GM19438 (cell line): Measurements from ENCODE around the gene CSRP2.

ENCODE experiments used
- ATAC-seq: cut with Tn5 transposase; IDR thresholded peaks from one replicate; pipeline ENCODE4 v1.9.1; 2021; ENCODE audit warnings: low read depth; ENCODE audit not compliant: unreplicated experiment

The CSRP2 gene

GRCh38 chr12:76895796-76896195 is 17.0 kb upstream of the CSRP2 start:
- no peak for ATAC-seq

GRCh38 chr12:76891609-76892008 is 12.8 kb upstream of the CSRP2 start:
- ATAC-seq = no peak

GRCh38 chr12:76890151-76891143 is 11.6 kb upstream of the CSRP2 start:
- ATAC-seq = no peak

GRCh38 chr12:76888775-76889174 is 10.0 kb upstream of the CSRP2 start:
- no peak for ATAC-seq

GRCh38 chr12:76883811-76884210 is 5.0 kb upstream of the CSRP2 start:
- ATAC-seq = no peak

GRCh38 chr12:76883151-76883550 is 4.3 kb upstream of the CSRP2 start:
- ATAC-seq = no peak

- no peak for ATAC-seq
Measured at GRCh38 chr12:76882367-76882766, 3.5 kb upstream of the CSRP2 start.

- ATAC-seq = no peak
Measured at GRCh38 chr12:76881142-76881541, 2.3 kb upstream of the CSRP2 start.

GRCh38 chr12:76880519-76881023 is 1.8 kb upstream of the CSRP2 start:
- no peak for ATAC-seq

- ATAC-seq = no peak
Measured at GRCh38 chr12:76879710-76880518, 1.1 kb upstream of the CSRP2 start.

GRCh38 chr12:76878099-76878898 is 520 bp downstream of the CSRP2 start:
- ATAC-seq = peak; percentile 44

GRCh38 chr12:76876696-76877229 is 2.1 kb downstream of the CSRP2 start:
- ATAC-seq = no peak

GRCh38 chr12:76874491-76875190 is 4.2 kb downstream of the CSRP2 start:
- no peak for ATAC-seq

- no peak for ATAC-seq
Measured at GRCh38 chr12:76874027-76874426, 4.8 kb downstream of the CSRP2 start.

- no peak for ATAC-seq
Measured at GRCh38 chr12:76872415-76872814, 6.4 kb downstream of the CSRP2 start.

GRCh38 chr12:76871742-76872141 is 7.1 kb downstream of the CSRP2 start:
- ATAC-seq = no peak

- no peak for ATAC-seq
Measured at GRCh38 chr12:76871082-76871481, 7.7 kb downstream of the CSRP2 start.

GRCh38 chr12:76866726-76867125 is 12.1 kb downstream of the CSRP2 start:
- ATAC-seq = peak; percentile 51

- no peak for ATAC-seq
Measured at GRCh38 chr12:76866151-76866567, 12.7 kb downstream of the CSRP2 start.
